Astrocyte (in vitro differentiated cells and primary cell): ENCODE data around the gene CTH.

Source experiments
- EZH2 ChIP-seq: IDR thresholded peaks from 2 replicates; pipeline ENCODE4 v1.6.1; 2012; ENCODE audit warnings: mild to moderate bottlenecking, low read length, inconsistent platforms; ENCODE audit not compliant: insufficient read depth
- TF ChIP-seq, protein P1 (sequence below): IDR thresholded peaks from 2 replicates; pipeline ENCODE4 v1.5.1; 2011; ENCODE audit warnings: low read depth, mild to moderate bottlenecking, inconsistent platforms, low read length, moderate library complexity; ENCODE audit not compliant: insufficient read depth

DNA sequence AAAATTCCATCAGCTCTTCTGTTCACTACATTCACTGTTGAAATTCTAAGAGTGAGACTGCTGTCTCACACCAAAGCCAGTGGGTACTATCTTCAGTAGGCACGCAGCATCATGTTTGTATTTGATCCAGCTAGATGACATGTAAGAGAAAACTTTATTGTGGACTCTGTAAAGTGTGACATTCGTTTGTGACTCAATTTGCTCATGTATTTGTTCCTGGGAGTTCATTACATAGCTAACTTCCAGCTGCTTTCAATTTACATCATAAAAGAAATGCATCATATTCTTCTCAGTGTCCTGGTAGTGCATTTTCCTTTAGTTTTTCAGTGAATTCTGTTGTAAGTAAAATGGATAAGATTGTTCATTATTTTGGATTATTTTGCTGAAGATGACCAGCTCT is 31.4 kb downstream of the CTH start:
- TF ChIP-seq, protein P1, sequence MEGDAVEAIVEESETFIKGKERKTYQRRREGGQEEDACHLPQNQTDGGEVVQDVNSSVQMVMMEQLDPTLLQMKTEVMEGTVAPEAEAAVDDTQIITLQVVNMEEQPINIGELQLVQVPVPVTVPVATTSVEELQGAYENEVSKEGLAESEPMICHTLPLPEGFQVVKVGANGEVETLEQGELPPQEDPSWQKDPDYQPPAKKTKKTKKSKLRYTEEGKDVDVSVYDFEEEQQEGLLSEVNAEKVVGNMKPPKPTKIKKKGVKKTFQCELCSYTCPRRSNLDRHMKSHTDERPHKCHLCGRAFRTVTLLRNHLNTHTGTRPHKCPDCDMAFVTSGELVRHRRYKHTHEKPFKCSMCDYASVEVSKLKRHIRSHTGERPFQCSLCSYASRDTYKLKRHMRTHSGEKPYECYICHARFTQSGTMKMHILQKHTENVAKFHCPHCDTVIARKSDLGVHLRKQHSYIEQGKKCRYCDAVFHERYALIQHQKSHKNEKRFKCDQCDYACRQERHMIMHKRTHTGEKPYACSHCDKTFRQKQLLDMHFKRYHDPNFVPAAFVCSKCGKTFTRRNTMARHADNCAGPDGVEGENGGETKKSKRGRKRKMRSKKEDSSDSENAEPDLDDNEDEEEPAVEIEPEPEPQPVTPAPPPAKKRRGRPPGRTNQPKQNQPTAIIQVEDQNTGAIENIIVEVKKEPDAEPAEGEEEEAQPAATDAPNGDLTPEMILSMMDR: no peak
- no peak for TF ChIP-seq EZH2
